NCI-H2029 treated with DMSO at 0.1 percent for 48 hours (cell line): ENCODE results near the gene NHP2.
A peak's percentile ranks its signal among the peaks of the same experiment; 100 is the strongest.

Experiments
- DNase-seq: peaks from one replicate; lab custom pipeline; 2025; lab: John Stamatoyannopoulos, UW

The NHP2 gene

GRCh38 chr5:178174456-178174855 lies 20.8 kb upstream of the NHP2 start:
- DNase-seq = no peak

- no peak for DNase-seq
Observed at GRCh38 chr5:178170455-178170854, 16.8 kb upstream of the NHP2 start.

GRCh38 chr5:178165581-178165980 lies 11.9 kb upstream of the NHP2 start:
- no peak for DNase-seq

- peak; percentile 90 for DNase-seq
Observed at GRCh38 chr5:178163772-178164735, 10.4 kb upstream of the NHP2 start.

GRCh38 chr5:178162481-178162880 lies 8.8 kb upstream of the NHP2 start:
- DNase-seq = no peak

- DNase-seq = no peak
Observed at GRCh38 chr5:178160176-178160575, 6.5 kb upstream of the NHP2 start.

- DNase-seq = no peak
Observed at GRCh38 chr5:178155065-178155464, 1.4 kb upstream of the NHP2 start.

GRCh38 chr5:178152491-178153444 lies 917 bp downstream of the NHP2 start:
- no peak for DNase-seq

GRCh38 chr5:178150977-178151734 lies 2.5 kb downstream of the NHP2 start:
- no peak for DNase-seq

GRCh38 chr5:178149199-178149932 lies 4.3 kb downstream of the NHP2 start:
- DNase-seq = no peak

- no peak for DNase-seq
Observed at GRCh38 chr5:178147406-178147805, 6.3 kb downstream of the NHP2 start.

GRCh38 chr5:178145965-178146820 lies 7.5 kb downstream of the NHP2 start:
- DNase-seq = peak; percentile 21

GRCh38 chr5:178143901-178144300 lies 9.8 kb downstream of the NHP2 start:
- DNase-seq = no peak

GRCh38 chr5:178143246-178143645 lies 10.4 kb downstream of the NHP2 start:
- DNase-seq = no peak

- no peak for DNase-seq
Observed at GRCh38 chr5:178142642-178143041, 11.0 kb downstream of the NHP2 start.

GRCh38 chr5:178141550-178141949 lies 12.1 kb downstream of the NHP2 start:
- no peak for DNase-seq

- DNase-seq = no peak
Observed at GRCh38 chr5:178137991-178138390, 15.7 kb downstream of the NHP2 start.

GRCh38 chr5:178136990-178137389 lies 16.7 kb downstream of the NHP2 start:
- DNase-seq = no peak

GRCh38 chr5:178131446-178131996 lies 22.2 kb downstream of the NHP2 start:
- no peak for DNase-seq
